Urothelium cell line (cell line): ENCODE results near the gene HES5.
"Not testable (repeated sequence)": the region's sequence is repeated elsewhere in the genome, so short reads cannot be mapped to it uniquely, and the experiment has no call there.

ENCODE experiments used
- DNase-seq: peaks from one replicate; pipeline ENCODE4 v3.0.0; 2011; ENCODE audit warnings: low spot score, mixed read lengths
- FAIRE-seq: peaks from 2 replicates; lab custom pipeline; 2011; peaks lifted over from hg19 to GRCh38; lab: Jason Lieb, UNC

Gene HES5

DNA sequence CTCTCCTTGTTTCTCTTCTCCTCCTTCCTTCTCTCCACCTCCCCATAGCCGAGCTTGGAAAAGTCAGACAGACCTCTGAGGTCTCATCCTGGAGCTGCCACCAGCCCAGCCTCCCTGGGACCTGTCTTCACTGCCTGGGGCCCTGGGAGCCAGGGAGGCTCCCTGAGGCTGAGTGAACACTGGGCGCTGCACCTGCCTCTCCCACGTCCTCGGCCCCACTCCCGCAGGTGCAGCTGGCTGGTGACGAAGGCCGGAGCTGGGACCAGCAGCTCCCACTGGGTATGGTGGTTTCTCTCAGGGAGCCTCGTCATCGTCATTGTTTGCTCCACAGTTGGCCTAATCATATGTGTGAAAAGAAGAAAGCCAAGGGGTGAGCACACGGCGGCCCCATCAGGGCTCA is 31.4 kb upstream of the HES5 start:
- FAIRE-seq: no peak

DNA sequence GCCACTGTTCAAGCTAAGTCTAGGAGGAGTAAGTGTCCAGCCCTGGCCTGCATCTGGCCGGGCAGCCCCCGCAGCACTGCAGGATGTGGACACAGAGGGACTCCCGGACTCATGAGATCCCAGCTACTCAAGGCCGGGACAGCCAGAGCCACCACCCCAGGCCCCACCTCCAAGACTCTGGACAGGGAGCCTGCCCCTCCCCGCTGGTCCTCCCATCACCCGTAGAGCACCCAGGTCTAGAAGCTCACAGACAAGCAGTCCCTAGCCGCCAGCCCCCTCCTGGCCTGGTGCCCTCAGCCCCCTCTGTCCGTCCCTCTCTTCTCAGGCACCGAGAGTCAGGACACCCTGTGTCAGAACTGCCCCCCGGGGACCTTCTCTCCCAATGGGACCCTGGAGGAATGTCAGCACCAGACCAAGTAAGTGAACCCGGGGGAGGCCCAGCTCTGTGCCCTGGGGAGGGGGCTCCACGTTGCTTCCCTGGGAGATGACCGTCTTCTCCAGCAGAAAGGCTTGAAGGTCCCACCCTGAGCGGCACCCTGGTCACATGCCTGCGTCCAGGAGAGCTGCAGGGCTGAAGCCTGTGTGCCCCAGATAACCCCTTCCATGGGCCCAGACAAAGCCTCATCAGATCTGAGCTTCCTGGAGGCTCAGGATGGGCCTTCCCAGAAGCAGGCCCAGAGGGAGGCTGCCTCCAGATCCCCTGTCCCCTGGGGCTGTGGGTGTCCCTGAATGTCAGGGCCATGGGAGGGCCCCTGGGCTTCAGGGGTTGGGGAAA is 30.4 kb upstream of the HES5 start:
- no peak for FAIRE-seq
- DNase-seq: no peak

More for the DNA sequence above, 31.4 kb upstream of the HES5 start:
- DNase-seq: no peak

DNA sequence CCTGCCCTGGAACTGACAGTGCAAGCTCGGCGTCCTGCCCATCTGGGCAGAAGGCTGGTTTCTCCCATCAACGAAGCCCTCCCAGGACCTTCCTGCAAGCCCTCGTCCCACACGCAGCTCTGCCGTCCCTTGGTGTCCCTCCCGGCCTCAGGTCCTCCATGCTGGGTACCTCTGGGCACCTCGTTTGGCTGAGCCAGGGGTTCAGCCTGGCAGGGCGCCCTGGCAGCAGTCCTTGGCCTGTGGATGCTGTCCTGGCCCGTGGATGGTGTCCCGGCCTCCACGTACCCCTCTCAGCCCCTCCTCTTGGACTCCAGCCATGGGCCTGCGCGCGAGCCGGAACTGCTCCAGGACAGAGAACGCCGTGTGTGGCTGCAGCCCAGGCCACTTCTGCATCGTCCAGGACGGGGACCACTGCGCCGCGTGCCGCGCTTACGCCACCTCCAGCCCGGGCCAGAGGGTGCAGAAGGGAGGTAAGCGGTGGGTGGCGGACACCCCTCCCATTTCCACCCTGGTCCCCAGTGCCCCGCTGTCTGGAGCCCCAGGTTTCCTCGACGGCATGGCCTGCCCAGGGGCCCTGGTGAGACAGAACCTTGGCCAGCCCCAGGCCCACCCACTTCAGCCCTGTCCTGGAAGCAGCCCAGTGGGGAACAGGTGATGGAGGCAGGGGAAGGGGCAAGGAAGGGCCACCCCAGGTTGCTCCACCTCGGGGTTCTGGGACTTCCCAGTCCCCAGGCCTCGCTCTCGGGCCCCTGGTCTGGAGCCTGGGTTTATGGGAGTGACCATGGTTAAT is 29.6 kb upstream of the HES5 start:
- DNase-seq (no peak), FAIRE-seq (no peak)

DNA sequence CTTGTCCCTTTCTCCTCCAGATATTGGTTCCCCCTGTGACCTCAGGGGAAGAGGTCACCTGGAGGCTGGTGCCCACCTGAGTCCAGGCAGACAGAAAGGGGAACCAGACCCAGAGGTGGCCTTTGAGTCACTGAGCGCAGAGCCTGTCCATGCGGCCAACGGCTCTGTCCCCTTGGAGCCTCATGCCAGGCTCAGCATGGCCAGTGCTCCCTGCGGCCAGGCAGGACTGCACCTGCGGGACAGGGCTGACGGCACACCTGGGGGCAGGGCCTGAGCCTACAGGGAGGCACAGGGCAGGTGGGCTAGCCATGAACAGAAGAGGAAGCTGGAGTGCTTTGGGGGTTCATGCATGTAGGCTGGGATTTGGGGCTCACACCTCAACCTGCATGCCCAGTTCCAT is 28.8 kb upstream of the HES5 start:
- no peak for DNase-seq
- FAIRE-seq: no peak

DNA sequence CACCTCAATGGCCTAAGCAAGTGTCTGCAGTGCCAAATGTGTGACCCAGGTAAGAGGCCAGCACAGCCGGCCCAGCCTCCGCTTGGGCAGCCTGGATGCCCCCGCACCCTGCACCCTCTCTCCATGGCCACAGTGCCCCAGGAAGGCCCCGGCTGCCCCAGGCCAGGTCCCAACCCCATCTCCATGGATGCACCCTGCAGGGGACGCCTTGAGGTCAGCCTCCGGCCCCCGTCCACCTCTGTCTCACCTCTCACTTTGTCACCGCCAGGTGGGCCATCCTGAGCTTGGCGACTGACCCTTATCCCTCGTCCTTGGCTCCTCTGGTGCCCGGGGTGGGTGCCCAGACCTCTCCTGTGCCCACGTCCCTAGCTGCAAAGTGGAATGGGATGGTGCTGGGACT is 28.4 kb upstream of the HES5 start:
- FAIRE-seq: no peak
- no peak for DNase-seq

DNA sequence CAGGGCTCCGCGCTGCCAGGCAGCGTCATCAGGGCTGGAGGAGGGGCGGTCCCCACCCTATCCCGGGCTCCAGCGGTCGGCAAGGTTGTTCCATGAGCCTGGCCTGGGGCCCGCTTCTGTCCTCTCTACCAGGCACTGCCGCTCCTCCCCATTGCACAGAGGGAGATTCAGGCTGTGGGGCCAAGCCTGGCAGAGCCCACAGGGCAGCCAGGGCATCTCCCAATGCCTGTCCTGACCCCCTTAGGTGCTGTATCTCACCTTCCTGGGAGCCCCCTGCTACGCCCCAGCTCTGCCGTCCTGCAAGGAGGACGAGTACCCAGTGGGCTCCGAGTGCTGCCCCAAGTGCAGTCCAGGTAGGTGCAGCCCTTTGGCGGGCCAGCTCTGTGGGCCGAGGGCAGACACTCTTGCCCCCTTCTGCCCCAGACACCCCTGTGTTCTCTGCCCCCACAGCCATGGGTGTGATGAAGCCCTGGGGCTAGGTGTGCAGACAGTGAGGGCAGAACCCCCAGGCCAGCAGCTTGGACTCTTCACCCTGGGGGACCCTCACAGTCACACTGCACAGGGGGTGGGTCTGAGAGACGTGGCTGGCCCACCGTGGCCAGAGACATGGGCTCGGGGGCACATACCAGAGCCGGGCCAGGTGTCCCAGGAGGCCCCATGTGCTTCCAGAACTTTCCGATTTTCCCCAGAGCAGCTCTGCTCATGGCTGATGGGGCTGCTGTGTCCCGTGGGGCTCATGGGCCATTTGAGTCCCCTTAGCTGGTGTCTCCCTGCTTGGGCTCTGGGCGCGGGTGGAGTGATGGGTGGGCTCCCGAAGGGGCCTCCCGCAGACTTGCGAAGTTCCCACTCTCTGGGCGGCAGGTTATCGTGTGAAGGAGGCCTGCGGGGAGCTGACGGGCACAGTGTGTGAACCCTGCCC is 27.7 kb upstream of the HES5 start:
- DNase-seq (no peak), FAIRE-seq (no peak)

DNA sequence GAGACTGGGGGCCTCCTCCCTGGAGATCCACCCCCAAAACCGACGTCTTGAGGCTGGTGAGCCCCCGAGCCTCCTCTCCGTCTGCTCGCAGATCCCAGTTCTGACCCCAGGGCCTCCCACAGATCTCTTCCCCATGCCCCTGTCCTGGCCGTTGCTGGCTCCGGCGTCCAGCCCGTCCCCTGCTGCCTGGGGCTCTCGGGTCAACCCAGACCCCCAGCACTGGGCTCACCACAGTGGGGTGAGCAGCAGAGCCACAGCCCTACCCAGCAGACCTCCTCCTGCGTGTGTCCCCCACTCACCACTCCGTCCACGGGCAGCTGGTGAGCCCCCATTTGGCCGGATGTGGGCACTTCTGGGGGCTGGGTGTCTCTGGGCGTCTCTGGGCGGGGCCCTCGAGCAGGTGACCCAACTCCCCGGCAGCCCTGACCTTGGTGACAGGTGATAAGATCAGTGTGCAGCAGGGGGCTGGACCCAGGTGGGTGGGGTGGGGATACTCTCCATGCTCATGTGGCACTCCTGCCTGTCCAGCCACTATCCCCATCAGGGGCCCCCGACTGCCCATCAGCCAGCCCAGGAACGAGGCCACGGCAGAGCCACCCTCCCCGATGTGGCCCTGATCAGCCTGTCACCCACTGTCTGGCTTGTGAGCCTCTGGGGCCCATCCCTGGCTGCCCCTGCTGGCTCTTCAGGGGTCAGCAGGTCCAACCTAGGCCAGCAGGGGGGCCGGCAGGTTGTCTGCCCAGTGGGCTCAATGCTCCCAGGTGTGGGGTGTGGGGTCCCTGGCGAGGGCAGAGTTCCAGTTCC is 26.8 kb upstream of the HES5 start:
- DNase-seq (no peak), FAIRE-seq (no peak)

DNA sequence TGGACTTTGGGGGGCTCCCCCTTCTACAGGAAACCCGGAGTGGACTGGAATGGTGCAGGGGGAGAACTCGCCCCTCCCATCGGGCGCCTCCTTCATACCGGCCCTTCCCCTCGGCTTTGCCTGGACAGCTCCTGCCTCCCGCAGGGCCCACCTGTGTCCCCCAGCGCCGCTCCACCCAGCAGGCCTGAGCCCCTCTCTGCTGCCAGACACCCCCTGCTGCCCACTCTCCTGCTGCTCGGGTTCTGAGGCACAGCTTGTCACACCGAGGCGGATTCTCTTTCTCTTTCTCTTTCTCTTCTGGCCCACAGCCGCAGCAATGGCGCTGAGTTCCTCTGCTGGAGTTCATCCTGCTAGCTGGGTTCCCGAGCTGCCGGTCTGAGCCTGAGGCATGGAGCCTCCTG is 26.2 kb upstream of the HES5 start, which contains the start of gene TNFRSF14:
TSS of gene TNFRSF14 (plus strand) at position 95 of the 401 bp plus-strand sequence. CDS start at position 389, 294 bp downstream.
- DNase-seq (peak; percentile 50), FAIRE-seq (no peak)

DNA sequence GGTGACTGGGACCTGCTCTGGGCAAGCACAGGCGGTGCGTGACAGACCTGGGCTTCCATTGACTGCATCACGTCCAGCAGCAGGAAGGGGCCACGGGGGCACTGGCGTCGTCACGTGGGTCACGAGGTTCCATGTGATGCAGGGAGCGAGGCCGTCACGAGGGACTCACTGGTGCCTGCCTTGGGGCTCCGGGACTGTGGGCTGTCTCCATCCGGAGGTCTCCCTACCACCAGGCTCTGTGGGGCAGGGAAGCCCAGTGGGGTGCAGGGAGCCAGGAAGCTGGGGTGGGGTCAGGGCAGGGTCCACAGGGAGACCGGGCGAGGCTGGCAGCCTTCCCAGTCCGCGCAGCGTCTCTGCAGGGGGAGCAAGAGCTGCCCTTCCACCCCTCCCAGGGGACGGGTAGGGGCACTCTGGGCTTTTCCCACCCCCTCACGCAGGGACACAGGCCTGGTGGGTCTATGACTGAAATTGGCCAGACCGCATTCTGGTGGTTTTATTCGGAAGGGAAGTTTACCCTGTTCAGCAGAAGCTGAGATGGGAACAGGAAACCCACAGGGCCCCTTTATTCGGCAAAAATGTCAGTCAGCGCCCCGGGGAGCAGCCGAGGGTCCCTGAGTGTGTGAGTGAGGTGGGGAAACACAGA is 25.7 kb upstream of the HES5 start:
- DNase-seq (peak; percentile 35), FAIRE-seq (no peak)

DNA sequence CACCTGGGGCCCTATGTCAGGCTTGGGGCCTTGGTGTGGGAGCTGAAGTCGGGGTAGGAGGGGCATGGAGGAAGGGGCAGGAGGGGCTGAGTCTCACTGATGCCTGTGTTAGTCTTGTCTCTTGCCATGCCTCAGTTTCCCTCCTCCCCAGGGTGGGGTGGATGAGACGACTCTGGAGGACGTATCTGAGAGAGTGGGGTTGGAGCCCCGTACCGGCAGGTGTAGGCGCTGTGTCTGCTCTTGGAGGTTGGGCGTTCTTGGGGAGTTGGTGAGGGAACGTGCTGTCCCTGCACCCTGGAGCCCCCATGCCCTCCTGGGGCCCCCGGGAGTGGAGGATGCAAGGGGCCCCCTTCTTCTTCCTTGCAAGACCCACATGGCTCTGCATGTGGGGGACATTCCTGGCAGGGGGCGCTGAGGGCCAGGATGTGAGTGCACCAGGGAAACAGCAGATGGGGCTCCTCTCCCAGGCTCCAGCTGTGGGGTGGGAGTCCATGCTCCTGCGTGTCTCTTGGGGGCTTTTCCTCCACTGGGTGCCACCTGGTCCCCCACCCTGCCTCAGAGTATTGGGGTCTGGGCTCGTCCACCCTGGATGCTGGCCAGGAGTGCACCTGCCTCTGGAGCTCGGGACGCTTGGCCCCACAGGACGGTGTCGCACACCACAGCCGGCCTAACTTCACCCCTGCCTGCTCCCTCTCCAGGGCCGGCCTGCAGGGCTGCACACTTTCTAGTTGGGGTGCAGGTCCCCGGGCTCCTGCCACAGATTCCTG is 24.7 kb upstream of the HES5 start:
- FAIRE-seq: no peak
- no peak for DNase-seq

DNA sequence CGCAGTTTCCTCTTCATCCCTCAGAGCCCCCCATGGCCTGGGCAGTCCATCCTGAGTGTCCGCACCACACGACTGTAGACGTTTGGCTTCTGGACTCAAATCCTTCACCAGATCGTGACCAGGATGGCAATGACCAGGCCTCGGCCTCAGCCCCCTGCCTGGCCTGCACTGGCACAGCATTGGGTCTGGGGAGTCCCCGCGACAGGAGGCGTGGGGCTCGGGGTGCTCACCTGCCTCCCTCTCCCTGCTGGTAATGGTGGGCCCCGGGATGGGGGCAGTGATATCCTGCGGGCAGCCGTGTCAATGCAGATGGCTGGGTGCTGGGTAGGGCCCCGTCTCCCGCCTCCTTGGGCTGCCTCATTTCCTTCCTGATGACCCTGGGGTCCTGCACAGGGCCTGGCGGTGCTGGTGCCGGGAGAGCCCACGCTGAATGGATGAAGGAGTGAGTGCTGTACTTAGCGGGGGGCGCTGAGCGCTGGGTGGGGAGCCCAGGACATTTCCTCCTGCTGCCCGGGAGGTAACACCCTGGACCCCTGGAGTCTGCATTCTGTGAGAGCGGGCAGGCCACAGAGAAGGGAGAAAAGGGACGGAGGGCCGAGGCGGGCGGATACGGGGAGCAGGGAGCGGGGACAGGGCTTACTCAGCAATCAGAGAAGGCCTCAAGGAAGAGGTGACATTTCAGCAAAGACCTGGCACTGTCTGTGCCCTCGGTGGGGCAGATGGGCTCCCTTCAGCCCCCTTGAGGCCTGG is 24.0 kb upstream of the HES5 start:
- DNase-seq: no peak
- no peak for FAIRE-seq

DNA sequence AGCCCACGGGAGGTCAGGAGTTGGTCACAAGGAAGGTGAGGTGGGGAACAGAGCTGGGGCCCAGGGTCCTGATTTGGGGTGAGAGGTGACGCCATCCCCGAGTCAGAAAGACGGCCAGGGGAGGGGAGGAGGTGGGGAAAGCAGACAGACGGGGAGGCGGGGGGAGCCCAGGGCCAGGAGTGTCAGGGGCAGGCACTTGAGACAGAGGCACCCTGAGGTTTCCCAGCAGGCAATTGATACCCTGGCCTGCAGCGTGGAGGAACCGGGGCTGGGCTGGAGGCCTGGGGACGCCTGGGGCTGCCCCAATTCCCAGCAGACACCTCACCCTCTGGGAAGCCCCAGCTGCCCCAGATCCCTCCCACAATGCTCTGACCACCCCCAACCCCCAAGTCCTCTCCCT is 23.0 kb upstream of the HES5 start:
- DNase-seq: not testable (repeated sequence)

DNA sequence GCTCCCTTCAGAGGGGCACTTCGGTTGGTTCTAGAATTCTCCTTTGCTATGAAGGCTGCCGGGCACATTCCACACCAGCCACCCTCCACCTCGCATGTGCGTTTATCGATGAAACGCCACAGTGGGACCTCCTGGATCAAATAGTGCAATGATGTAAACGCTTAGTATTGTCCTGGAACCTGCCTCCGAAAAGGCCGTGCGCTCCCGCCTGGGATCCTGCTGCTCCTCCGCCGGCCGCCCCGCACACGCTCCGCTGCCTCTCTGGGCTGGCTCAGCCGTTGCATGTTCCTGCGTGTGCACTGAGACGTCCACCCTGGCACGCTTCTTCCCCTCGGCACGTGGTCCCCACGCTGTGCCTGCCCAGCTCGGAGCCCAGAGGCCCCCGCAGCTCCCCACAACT is 22.1 kb upstream of the HES5 start:
- FAIRE-seq (no peak), DNase-seq (no peak)

More for the DNA sequence above, 23.0 kb upstream of the HES5 start:
- not testable (repeated sequence) for FAIRE-seq

DNA sequence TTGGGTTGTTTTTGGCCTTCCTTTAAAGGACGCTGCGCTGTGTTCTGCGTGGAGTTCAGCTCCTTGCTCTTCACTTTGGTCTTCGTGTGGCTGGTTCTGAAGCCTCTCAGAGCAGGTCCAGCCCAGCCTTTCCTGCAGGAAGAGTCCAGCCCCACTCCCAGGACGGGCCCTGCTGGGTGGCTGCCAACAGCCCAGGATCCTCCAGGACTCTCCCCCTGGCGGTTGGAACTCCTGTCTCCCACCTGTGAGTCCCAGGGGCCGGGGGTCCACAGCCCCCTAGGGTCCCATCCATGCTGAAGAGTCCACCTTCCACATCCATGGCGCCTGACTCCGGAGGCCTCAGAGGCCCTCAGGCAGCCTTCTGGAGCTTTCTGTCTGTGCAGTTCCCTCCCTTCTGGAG is 21.5 kb upstream of the HES5 start:
- not testable (repeated sequence) for FAIRE-seq

DNA sequence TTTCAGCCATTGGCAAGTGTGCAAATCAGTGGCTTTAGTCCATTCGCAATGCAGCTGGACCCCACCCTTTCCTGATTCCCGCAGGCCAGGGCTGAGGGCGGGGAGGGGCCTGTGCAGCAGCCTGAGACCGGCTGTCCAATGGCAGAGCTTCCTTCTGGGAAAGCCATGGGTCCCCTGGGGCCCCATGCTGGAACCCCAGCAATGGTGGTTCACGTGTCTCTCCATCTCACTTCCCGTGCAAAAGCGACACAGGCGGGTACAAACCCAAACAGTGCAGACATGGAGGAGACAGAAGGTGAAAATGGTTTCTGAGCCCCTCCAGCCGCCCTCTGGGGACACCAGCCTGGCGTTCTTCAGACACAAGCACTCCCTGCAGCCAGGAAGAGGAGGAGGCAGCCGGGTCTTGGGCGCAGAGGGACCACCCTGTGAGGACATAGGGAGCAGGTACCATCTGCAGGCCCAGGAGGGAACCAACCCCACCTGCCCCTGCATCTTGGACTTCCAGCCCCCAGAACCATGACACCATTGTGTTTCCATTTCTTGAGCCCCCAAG is 20.3 kb upstream of the HES5 start:
- DNase-seq, FAIRE-seq: not testable (repeated sequence)

More for the DNA sequence above, 21.5 kb upstream of the HES5 start:
- DNase-seq: not testable (repeated sequence)

DNA sequence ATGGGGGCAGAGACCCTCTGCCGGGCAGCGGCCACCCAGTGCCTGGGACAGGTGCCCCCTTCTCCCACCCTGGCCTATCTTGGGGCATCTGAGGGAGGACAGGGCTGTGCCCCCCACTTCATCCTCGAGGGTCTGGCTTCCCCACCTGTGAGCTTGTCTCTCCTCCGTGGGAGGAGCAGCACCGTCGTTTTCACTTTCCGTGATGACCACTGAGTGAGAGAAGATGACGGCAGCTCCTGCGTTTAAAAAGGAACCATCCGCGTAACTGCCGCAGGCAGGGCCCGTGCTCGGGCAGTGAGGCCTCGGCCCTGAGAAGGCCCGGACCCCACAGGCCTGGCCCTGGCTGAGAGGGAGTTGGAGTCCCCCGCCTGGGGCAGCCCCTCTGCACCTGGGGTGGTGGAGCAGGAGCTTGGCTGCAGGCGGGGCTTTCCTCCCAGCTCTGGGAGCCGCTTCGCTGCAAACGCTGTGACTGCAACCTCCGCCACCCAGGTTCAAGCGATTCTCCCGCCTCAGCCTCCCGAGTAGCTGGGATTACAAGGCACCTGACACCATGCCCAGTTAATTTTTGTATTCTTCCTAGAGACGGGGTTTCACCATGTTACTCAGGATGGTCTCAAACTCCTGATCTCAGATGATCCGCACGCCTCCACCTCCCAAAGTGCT is 19.4 kb upstream of the HES5 start:
- not testable (repeated sequence) for DNase-seq, FAIRE-seq

DNA sequence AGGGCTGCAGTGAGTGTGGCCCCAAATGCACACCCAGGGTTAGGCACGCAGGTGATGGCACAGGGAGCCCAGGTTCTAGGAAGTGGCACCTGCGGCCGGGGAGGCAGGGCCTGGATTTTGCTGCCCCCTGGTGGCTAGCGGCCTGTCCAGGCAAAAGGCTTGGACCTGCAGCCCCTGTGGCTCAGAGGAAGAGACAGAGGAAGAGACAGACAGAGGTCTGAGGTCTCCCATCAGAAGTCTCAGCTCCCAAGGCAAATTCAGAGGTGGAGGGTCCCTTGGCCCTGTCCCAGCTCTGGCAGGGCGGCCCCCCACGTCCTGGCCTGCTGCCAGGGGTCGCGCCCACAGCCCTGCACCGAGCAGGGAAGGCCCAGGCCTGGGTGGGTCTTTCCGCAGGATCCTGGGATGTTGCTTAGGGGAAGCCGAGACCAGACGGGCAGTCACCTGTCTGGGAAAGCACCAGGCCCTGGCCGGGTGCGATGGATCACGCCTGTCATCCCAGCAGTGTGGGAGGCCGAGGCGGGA is 18.1 kb upstream of the HES5 start:
- no peak for FAIRE-seq

More for the DNA sequence above, 18.1 kb upstream of the HES5 start:
- DNase-seq: peak; percentile 74
